GM20000 (cell line): Measurements from ENCODE around the gene CAPN10.

ENCODE experiments used
- DNase-seq: peaks from one replicate; pipeline ENCODE4 v3.0.0; 2012; ENCODE audit warnings: low spot score
- TF ChIP-seq, protein P1 (sequence below): IDR thresholded peaks from 2 replicates; pipeline ENCODE4 v1.5.1; 2012; ENCODE audit warnings: mild to moderate bottlenecking, control low read depth; ENCODE audit errors: extremely low read depth, missing control alignments

The CAPN10 gene

GRCh38 chr2:240565333-240566202, 21.0 kb upstream of the CAPN10 start:
- peak; percentile 75 for DNase-seq
- TF ChIP-seq, protein P1, sequence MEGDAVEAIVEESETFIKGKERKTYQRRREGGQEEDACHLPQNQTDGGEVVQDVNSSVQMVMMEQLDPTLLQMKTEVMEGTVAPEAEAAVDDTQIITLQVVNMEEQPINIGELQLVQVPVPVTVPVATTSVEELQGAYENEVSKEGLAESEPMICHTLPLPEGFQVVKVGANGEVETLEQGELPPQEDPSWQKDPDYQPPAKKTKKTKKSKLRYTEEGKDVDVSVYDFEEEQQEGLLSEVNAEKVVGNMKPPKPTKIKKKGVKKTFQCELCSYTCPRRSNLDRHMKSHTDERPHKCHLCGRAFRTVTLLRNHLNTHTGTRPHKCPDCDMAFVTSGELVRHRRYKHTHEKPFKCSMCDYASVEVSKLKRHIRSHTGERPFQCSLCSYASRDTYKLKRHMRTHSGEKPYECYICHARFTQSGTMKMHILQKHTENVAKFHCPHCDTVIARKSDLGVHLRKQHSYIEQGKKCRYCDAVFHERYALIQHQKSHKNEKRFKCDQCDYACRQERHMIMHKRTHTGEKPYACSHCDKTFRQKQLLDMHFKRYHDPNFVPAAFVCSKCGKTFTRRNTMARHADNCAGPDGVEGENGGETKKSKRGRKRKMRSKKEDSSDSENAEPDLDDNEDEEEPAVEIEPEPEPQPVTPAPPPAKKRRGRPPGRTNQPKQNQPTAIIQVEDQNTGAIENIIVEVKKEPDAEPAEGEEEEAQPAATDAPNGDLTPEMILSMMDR: no peak

DNA sequence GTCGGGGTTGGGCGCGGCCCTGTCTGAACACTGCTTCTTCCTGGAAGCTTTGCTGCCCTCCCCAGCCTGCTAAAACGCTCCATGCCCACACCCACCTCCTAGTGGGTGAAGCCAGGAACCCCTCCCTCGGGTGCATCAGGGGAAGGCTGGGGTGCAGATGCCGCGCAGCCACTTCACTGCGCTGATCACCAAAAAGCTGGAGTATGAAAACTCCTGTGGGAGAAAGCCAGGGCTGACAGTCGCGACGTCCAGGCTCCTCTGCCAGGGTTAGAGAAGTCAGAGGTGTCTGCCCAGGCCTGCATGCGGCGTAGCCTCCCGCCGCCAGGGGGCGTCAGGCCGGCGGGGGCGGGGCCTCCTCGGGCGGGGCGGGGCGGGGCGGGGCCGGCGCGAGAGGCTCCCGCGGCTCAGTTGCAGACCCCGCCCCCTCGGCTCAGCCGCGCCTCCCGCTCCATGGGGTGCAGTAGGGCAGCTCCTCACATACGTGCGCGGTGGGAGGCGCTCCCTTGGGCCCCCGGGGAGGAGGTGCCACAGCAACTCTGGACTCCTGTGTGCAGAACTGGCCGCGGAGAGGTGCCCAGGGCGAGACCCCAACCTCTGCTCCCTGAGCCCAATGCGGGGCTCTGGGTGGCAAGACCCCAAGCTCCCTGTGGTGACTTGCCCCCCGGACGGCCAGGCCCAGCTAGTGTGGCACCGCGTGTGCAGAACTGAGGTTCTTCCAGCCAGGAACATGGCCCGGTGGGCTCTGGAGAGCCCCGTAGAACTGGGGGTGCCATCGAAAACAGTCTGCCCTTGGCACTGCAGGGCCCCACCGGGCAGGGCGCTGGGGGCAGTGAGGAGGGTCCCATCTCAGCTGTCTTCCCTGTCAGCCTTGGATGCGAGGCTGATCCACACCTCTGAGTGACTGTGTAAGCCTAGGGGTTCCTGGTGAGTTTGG, 20.1 kb upstream of the CAPN10 start:
- TF ChIP-seq, protein P1: peak; percentile 59
- DNase-seq: peak; percentile 95

DNA sequence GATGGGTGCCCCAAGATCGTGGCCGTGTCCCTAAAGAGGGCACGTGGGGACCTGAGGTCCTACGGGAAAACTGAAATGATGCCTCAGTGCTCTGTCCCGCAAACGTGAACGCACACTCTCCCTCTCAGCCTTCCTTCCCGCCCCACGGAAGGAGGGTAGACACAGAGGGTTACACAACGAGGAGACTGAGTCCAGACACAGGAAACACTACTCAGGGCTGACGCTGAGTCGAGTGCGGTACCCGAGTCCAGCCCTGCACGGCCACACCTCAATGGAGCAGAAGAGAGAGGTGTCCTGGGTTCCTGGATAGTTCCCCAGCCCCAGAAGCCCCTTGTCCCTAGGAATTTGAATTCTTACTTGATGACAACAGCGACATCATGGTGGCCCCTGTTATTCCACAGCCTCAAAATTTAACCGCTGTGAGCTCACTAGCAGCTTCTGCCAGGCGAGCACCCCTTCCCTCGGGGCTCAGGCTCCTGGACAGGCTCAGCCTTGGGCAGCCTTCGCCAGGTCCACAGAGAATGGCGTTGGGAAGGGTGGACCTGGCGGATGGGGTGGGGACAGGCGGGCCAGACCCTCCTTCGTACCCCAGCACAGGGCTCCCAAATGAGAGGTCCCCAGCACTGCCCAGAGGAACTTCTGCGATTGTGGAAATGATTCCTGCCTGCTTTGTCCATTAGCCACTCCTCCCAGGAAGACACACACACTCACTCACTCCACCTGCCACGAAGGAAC, 19.2 kb upstream of the CAPN10 start:
- TF ChIP-seq, protein P1: no peak
- DNase-seq: no peak

DNA sequence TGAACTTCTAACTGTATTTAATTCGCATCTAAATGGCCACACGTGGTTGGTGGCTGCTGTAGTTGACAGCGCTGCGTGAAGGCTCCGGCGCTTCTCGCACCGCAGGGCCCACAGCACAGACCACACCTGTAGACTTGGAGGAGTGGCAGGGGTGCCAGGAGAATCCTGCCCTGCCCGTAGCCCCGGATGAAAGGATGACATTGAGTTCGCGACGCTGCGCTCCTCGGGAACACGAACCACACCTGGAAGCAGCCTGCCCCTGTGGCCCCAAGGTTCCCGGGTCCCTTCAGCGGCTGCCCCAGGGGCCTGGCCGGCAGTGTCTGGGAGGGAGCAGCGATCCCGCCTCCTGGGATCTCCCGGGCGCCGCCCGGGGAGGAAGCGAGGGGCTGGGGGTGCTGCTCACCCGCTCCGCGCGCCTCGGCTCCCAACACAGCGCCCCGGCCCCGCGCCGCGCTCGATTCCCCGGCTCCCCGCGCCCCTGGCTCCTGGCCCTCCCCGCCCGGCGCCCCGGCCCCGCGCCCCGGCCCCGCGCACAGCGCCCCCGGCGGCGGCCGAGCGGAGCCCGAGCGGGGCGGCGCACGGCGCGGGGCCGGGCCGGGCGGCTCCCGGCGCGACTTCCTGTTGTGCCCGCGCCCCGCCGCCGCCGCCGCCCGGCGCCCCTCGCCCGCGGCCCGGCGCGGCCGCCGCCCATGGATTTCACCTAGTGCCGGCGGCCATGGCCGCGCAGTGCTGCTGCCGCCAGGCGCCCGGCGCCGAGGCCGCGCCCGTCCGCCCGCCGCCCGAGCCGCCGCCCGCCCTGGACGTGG, 18.5 kb upstream of the CAPN10 start, which contains the start of gene RNPEPL1:
RNPEPL1 (plus strand) TSS at position 613 of the 806 bp plus-strand sequence; CDS start at position 716, 103 bp downstream.
- TF ChIP-seq, protein P1: no peak
- DNase-seq: peak; percentile 85

GRCh38 chr2:240568678-240569522, 17.6 kb upstream of the CAPN10 start:
- DNase-seq: peak; percentile 80
- TF ChIP-seq, protein P1: no peak
